Skin of body (tissue), 2 donors: Measurements from ENCODE around the gene CFH. TPM values are rescaled to one million over a fixed set of nuclear protein-coding genes. Genes with fewer than 3 reads are reported as not detected.
"Not testable (repeated sequence)": the region's sequence is repeated elsewhere in the genome, so short reads cannot be mapped to it uniquely, and the experiment has no call there.

Experiments used
- DNase-seq: peaks from one replicate; lab custom pipeline; 2025; lab: John Stamatoyannopoulos, UW
- total RNA-seq: library from RNA; depleted of rRNA; stranded (reverse); fragments of >200 nt; gene quantifications from one replicate; pipeline ENCODE4 v1.2.3, GENCODE V29; 2014

CFH gene
- total RNA-seq, 1 donor from 2014 or later, result 44.9 TPM

DNA sequence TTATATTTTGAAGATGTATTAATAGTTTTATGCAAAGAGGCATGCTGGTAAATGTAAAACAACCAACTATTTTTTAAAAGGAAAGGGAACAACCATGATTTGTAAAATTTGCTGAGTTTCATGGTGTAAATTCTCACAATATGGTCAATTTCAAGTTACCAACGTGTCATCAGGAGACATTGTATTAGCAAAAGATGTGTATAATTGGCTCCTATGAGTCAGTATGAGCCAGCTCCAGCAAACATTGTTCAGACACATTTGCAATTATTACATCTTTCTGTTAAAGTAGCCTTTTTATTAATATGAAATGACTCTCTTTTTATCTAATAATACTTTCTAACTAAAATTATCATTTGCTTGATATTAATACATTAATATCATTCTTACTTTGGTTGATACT lies 15.3 kb downstream of the CFH start:
- DNase-seq, result no peak

DNA sequence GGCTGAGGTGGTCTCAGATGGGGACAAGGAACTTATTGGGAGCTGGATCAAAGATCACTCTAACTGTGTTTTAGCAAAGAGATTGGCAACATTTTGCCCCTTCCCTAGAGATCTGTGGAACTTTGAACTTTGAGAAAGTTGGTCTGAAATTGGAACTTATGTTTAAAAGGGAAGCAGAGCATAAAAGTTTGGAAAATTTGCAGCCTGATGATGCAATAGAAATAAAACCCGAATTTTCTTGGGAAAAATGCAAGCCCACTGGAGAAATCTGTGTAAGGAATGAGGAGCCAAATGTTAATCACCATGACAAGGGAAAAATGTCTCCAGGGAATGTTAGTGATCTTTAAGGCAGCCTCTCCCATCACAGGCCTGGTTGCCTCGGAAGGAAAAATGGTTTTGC lies 17.2 kb downstream of the CFH start:
- DNase-seq, result no peak

DNA sequence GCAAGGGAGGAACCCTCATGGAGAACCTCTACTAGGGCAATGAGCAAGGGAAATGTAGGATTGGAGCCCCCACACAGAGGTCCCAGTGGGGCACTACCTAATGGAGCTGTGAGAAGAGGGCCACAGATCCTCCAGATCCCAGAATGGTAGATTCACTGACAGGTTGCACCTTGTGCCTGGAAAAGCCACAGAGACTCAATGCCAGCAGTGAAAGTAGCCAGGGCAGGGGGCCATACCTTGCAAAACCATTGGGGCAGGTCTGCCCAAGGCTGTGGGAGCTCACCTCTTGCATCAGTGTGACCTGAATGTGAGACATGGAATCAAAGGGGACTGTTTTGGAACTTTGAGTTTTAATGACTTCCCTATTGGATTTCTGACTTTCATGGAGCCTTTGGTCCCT lies 17.9 kb downstream of the CFH start:
- no peak for DNase-seq

DNA sequence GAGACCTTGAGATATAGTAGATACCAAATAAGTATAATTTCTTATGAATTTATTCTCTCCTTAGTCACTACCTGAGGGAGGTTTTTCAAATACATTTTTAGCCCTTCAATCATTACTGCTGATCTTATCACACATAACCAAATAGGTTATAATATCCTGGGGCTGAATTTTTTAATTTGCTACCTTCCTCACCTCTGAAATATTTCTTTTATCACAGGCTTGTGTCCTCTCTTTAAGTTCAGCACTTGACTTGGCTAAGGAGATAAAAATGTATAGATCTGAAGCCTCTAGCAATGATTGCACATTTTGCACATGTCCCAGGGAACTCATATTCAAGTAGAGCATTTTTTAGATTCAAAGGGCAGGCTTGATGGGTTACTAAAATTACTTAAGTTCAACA lies 23.1 kb downstream of the CFH start:
- DNase-seq, result no peak

DNA sequence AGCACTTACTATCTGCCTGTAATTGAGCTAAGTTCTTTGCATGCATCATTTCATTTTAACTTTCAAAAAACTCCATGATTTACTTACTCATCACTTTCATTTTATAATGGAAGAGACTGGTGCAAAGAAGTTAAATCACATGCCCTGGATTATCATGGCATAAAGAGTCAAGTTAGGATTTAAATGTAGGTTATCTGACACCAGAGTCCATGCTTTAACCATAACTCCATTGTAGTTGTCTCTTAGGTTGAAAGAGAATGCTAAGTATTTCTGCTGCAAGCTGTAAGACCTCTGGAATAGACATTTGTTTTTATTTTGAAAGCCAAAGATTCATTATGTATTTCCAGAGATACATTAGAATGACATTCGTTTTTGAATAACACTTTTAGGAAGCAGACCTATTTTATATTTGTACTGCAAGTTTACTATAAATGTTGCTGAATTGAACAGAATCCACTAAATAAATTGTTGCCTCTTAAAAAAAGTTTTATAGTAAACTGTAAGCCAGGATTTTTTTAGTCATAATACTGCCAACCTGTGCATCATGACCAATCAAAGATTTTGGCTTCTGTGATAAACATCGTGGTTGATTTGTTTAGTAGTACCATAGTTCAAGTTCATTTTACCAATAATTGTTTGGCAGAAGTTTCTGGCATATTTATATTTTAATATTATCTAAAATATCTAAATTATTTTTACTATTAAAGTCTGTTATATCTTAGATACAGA lies 26.1 kb downstream of the CFH start:
- DNase-seq, result no peak

DNA sequence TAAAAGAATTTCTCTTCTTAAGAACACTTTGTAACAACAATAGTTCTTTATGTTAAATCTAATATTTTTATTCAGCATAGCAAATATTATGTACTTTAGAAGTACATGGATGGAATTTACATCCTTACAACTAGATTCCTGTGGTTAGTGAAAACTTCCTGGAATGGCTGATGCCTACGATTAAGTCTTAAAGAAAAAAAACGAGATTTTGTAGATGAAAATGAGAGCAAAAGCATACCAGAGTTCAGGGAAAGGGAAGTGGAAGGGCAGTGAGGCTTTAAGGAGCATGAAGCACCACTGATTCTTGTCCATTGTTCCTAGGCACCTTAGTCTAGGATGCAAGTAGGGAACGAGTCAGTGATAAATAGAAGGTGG lies 26.7 kb downstream of the CFH start:
- no peak for DNase-seq

DNA sequence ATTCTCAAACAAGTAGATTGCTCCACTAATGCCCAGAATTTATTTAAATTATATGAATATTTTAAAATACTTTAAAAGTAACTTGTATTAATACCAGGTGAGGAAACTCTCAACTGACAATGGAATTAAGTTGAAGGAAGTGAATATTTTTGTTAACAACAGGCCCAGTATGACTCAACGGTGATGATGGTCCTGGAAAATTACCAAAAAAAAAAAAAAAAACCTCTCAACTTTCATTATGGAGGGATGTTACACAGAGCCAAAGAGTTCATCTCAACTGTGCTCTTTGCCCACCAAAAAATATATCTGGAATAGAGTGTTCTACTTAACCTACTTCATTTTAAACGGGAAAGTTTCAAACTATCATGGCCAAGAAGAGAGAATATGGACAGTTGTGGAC lies 28.3 kb downstream of the CFH start:
- DNase-seq, result no peak

DNA sequence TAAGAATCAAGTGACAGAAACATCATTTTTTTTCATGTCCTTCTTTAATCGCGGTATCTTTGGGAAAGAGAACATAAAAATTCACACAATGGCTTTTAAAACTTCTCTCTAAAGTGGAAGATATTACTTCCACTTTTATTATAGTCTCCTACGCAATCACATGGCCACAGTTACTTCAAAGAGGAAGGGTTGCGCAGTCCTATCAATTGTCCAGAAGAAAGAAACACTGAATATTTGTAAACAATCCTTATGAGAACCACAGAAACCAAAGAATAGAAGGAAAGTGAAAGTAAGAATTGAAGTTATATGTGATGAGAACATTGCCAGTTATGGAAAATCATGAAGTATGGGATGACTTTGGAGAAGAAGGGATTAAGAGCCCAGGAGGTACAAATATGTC lies 32.6 kb downstream of the CFH start:
- no peak for DNase-seq

DNA sequence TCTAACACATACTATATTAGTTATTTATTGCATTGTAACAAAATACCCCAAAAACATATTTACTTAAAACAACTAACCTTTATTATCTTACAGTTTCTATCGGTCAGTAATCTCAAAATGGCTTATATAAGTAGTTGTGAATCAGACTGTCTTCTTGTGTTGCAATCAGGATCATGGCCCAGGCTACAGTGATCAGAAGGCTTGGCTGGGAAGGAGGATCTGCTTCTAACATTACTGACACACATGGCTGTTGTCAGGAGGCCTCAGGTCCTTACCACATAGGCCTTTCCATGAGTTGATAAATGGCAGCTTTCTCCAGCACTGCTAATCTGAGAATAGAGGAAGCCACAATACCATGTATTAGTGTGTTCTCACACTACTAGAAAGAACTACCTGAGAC lies 33.7 kb downstream of the CFH start:
- DNase-seq, result no peak

DNA sequence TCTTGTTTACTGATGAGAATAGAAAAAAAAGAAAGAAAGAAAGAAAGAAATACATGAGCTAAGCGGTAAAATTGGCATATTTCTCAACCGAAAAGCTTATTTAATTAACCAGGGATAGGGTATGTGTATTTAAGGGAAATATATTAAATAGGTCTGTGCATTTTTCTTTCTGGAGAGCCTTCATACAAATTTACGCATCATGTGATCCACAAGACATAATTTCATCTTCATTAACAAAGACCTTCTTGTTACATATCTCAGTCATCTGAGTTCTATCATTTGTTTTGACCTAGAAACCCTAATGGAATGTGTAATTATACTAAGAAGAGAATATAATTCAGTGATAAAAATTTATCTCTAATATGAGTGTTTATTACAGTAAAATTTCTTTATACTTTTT lies 37.2 kb downstream of the CFH start:
- DNase-seq, result no peak

DNA sequence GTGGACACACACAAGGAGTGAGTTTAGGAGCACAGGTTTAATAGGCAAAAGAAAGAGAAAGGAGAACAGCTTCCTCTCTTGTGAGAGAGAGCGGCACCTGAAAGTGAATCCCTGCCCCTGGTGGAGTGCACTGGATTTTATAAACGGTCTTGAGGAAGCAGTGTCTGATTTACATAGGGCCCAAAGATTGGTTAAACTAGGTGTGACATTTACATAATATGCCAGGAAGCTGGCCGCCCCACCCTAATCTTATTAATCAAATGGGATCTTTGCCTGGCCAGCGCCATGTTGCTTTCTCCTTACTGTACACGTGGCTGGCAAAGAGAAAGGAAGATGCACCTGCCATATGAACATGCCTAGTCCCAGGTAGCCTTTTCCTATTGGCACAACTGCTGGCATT lies 38.7 kb downstream of the CFH start:
- no peak for DNase-seq

DNA sequence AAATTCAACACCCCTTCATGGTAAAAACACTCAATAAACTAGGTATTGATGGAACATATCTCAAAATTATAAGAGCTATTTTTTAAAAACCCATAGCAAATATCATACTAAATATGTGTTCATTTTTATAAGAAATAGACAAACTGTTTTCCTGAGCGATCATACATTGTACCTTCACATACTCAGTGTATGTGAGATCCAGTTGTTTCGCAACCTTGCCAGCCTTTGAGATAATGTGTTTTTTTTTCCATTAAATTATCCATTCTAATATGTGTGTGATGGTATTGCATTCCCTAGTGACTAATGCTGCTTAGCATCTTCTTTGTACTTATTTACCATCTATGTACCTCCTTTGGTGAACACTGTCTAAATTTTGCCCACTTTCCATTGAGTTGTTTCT lies 47.1 kb downstream of the CFH start:
- DNase-seq, result no peak

DNA sequence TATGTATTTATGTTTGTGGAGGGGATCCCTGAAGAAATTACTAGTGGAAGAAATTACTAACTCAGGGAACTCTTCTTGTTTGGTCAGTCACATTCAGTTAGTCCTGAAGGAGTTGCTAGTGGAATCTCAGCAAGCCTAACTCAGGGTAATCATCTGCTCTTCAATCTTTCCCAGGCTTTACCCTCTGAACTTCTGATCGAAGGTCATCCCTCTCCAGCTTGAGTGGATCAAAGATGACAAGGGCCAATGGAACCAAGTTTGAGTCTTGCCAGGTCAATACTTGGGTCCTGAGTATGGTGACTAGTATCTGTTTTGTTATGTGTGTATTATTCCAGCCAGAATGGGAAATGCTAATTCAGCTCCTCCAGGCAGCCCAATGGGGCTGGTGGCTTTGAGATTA lies 49.3 kb downstream of the CFH start:
- DNase-seq, result no peak

DNA sequence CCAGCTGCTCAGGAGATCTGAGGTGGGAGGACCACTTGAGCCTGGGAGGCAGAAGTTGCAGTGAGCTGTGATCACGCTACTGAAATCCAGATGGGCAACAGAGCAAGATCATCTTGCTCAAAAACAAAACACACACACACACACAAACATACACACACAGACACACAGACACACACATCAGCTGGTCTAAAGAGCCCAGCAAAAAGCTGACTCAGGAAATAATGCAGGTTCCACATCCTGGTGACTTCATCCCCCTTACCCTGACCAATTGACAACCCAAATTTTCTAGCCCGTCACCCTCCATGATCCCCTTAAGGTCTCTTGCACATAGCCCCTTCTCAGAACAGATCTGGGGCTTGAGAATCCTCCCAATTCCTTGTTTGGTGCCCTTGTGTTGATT lies 58.0 kb downstream of the CFH start:
- DNase-seq, result not testable (repeated sequence)

DNA sequence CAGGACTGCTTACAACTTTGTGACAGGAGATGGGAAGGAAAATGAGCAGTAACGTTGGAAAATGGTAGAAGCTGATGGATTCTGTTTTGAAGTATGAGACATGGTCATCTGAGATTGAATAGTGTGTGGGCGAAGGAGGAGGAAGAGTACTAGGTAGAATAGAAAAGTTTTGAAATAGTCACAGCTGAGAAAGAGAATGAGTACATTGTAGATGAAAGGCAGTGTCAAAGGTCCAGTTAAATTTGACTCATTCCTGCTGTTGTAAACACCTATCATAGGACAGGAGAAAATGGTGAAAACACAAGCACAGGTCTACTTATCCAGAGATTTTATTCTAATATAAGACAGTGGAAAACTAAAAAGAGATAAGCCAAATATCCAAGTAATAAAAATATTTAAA lies 66.0 kb downstream of the CFH start:
- DNase-seq, result no peak

DNA sequence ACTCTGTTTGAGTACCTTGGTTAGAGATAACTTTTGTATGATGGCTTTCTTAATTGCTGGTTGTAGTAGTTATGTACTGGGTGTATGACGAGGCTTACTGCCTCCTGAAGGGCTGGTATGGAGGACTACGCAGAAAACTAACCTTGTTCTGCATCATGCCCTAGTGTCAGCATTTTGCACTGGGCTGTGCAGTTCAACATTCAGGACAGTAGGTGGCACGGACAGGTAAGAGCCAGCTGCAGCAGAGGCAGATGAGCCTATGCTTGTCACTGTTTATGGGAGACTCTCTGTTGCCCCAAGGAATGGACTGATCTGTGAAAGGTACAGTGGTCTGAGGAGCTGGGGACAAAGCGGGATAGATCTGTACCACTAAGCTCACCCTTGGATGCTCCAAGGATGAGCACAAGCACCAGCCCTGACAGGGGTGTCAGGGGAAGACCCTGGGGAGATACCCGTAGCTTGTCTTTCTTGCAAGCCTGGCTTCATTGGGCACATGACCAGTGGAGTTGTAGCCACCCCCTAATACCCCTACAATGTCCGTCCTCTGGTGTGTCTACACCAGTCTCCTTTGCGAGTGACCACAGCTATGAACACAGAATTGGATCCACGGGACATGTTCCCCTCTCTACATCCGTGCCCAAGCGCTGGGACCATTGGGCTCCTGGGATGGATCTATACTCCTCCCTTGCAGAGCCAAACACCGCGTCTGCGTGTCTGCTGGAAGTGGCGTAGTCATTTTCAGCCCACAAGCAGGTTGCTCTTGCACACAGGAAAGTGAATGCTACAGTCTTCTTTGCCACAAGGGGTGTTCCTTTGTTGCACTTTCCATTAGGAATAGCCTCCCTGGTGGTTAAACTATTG lies 71.7 kb downstream of the CFH start:
- DNase-seq, result no peak

DNA sequence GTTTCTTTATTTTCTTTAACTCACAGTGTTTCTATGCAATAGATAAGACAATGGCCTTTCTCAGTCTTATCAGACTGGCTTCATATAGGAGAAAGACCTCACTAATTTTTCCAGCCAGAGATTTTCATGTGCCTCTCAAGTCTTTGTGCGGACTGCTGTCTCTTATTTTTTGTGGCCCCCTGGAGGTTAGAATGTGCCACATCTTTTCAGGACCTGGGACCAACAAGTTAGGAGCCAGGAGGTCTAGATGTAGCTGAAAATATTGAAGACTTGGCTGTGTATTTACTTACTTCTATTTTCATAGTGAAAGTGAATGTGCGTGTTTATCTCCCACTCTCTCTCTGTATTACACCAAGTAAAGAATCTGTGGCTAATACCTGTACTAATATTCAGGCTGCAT lies 80.7 kb downstream of the CFH start:
- DNase-seq, result no peak

DNA sequence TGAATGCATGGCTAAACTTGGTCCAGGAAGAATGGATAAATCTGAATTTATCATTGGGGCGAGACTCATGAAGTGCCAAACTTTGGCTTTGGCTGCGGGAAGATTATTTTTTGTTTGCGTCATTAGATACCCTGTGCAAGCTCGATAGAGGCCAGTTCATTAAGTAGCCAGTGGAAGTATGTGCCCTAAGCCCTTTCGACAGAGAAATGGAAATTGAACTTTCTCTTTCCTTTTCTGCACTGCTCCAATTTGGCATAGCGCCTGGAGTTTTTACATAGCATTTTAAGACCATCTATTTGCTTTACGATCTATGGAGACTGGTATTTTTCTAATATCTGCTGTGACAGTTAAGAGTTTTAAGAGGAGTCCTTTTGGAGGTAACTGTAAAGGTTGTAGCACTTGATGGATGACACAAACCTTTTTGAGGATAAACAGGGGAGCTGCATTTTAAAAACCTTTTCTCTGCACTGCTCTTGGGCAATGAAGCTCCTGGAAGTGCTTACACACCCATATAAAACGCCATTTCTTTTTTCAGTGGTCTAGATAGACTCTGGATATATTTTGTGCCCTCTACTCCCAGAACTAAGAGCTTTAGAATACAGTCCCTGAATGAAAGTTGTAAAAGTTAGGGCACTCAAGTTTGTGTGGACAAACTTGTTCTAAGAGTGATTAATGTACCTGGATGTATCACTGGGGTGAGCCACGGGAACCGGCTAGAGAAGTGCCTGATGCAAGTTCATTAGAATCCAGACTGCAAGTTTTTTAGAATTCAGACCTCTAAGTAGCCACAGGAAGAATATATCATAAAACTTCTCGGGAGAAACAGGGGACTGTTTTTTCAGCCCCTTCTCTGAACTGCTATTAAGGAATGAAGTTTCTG lies 81.5 kb downstream of the CFH start:
- no peak for DNase-seq

DNA sequence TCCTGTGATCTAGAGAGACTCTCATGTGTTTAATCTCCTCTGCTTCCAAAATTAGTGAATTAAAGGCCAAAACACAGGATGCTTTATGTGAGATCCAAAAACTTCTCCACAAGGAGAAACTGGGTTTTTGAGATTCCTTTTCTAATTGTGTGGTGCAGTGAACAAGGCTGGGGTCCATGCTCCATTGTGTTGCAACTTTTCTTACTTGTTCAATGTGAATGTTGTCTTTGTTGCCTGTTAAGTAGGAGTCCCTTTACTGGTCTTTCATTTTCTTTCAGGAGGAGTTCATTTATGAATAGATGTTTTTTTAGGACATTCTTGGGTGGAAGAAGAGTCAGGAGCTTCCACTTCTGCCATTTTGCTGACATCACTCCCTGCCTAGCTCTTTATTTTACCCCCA lies 82.2 kb downstream of the CFH start:
- no peak for DNase-seq

DNA sequence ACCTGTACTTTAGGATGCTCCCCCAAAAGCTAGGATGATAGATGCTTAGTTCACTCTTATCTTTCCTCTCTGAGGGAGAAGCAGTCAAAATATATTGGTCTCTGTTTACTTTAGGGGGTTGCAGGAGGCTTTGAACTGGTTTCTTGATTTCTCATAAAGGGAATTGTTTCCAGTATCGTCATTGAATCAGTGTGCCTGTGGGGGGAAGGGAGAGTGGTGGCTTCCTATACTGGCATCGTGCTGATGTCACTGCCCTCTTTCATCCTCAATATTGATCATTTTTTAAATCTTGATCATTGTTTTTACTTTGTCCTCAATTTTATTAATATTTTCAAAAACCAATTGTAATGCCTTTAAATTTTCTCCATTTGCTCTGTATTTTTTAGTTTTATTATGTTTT lies 82.6 kb downstream of the CFH start:
- DNase-seq, result no peak

DNA sequence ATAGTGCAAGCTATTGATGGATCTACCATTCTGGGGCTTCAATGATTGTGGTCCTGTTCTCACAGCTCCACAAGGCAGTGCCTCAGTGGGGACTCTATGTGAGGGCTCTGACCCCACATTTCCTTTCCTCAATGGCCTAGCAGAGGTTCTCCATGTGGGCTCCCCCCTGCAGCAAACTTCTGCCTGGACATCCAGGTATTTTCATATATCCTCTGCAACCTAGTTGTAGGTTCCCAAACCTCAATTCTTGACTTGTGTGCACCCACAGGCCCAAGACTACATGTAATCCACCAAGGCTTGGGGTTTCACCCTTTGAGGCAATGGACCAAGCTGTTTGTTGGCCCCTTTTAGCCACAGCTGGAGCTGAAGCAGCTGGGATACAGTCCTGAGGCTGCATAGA lies 86.9 kb downstream of the CFH start:
- DNase-seq, result no peak

DNA sequence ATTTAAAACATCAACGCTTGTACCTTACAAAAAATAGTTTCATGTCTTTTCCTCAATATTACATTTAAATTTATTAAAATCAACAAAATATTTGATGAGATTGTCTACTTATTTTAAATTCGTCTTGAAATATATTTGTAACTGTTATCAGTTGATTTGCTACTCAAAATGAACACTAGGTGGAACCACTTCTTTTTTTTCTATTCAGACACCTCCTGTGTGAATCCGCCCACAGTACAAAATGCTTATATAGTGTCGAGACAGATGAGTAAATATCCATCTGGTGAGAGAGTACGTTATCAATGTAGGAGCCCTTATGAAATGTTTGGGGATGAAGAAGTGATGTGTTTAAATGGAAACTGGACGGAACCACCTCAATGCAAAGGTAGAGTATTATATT lies 91.4 kb downstream of the CFH start:
- DNase-seq, result not testable (repeated sequence)
